Ramos (cell line): Measurements from ENCODE around the gene OR4A16.

Experiments used
- in situ Hi-C: fragments of 300-500 bp; cut with MboI; formaldehyde crosslinking; loops from one replicate; pipeline ENCODE4 v1.14.3; 2022; ENCODE audit warnings: low sequenced_read_pairs; ENCODE audit not compliant: unreplicated experiment

OR4A16 gene

GRCh38 chr11:55342901-55343300 lies at the start of gene OR4A16:
OR4A16 (plus strand) TSS chr11:55343201; CDS start chr11:55343201, 0 bp downstream.
- in situ Hi-C loops = no loop called here

- in situ Hi-C loops = no loop called here
These were observed 18.5 kb upstream of the OR4A16 start for GRCh38 chr11:55324500-55324899.

- in situ Hi-C loops = no loop called here
These were observed 2.3 kb downstream of the OR4A16 start for GRCh38 chr11:55345306-55345705.

GRCh38 chr11:55349032-55349431 lies 6.0 kb downstream of the OR4A16 start:
- in situ Hi-C loops = no loop called here

GRCh38 chr11:55357560-55358184 lies 14.7 kb downstream of the OR4A16 start:
- in situ Hi-C loops = no loop called here

- in situ Hi-C loops = no loop called here
These were observed 24.7 kb downstream of the OR4A16 start, which contains the start of gene OR4A15 for GRCh38 chr11:55367674-55368073. OR4A15 (plus strand) TSS chr11:55367974; CDS start chr11:55367974, 0 bp downstream.
